SU-DHL-6 (cell line): Measurements from ENCODE around the gene CEP128.

Experiments
- H2AFZ ChIP-seq: fragments of 200-600 bp; sonication (generic); 2 replicates; pipeline ENCODE4 v1.6.1; 2014; ENCODE audit warnings: low read depth, mild to moderate bottlenecking, moderate library complexity, mixed read lengths, antibody characterized with exemption, low read length; ENCODE audit not compliant: severe bottlenecking
- H3F3A ChIP-seq: fragments of 200-600 bp; shearing (Covaris generic); 2 replicates; pipeline ENCODE4 v1.6.0; 2016; ENCODE audit warnings: antibody characterized with exemption, mild to moderate bottlenecking; ENCODE audit not compliant: insufficient read depth
- H3K27ac ChIP-seq: fragments of 200-600 bp; sonication (generic); 2 replicates; pipeline ENCODE4 v1.5.1; 2016; ENCODE audit warnings: low read depth, mild to moderate bottlenecking, low read length, moderate library complexity, mixed read lengths
- H3K27me3 ChIP-seq: fragments of 200-600 bp; sonication (generic), shearing (Covaris generic); 2 replicates; pipeline ENCODE4 v1.6.0; 2014; ENCODE audit warnings: mild to moderate bottlenecking, low read length
- H3K36me3 ChIP-seq: fragments of 200-600 bp; sonication (generic); 2 replicates; pipeline ENCODE4 v1.6.1; 2014; ENCODE audit warnings: mild to moderate bottlenecking, low read length, mixed read lengths
- H3K4me2 ChIP-seq: fragments of 300-600, 200-600 bp; shearing (Covaris generic), sonication (generic); 2 replicates; pipeline ENCODE4 v1.6.0; 2014; ENCODE audit warnings: low read length, low read depth, mild to moderate bottlenecking; ENCODE audit not compliant: poor library complexity, severe bottlenecking
- H3K4me3 ChIP-seq: fragments of 200-600 bp; sonication (generic); 2 replicates; pipeline ENCODE4 v1.5.1; 2014; ENCODE audit warnings: antibody characterized with exemption, low read length, mild to moderate bottlenecking, mixed read lengths; ENCODE audit not compliant: insufficient read depth, poor library complexity, severe bottlenecking
- H3K79me2 ChIP-seq: fragments of 200-600 bp; sonication (generic); 2 replicates; pipeline ENCODE4 v1.6.1; 2014; ENCODE audit warnings: mild to moderate bottlenecking, low read length, moderate library complexity; ENCODE audit not compliant: insufficient read depth
- H3K9ac ChIP-seq: fragments of 200-600 bp; sonication (generic); 2 replicates; pipeline ENCODE4 v1.7.0; 2014; ENCODE audit warnings: mild to moderate bottlenecking, low read length
- H3K9me2 ChIP-seq: fragments of 200-600 bp; sonication (generic); replicated peaks from 2 replicates; pipeline ENCODE4 v1.6.1; 2014; ENCODE audit warnings: low read length; ENCODE audit not compliant: insufficient read depth
- H3K9me3 ChIP-seq: fragments of 200-600 bp; sonication (generic); 2 replicates; pipeline ENCODE4 v1.6.1; 2014; ENCODE audit warnings: low read length, mixed read lengths; ENCODE audit not compliant: insufficient read depth
- H4K20me1 ChIP-seq: fragments of 200-600 bp; sonication (generic); 2 replicates; pipeline ENCODE4 v1.6.1; 2014; ENCODE audit warnings: low read depth, mild to moderate bottlenecking, antibody characterized with exemption, low read length, moderate library complexity, mixed read lengths
- CTCF ChIP-seq: fragments of 200-600 bp; sonication (generic); IDR thresholded peaks from one replicate; pipeline ENCODE4 v1.5.1; 2017; ENCODE audit warnings: antibody characterized with exemption, mild to moderate bottlenecking, low read length, moderate library complexity; ENCODE audit not compliant: insufficient read depth, poor library complexity, severe bottlenecking
- EZH2phosphoT487 ChIP-seq: fragments of 200-600 bp; sonication (generic), shearing (Covaris generic); conservative IDR thresholded peaks from 2 replicates; pipeline ENCODE4 v1.6.1; 2018; ENCODE audit warnings: mild to moderate bottlenecking, antibody characterized with exemption, low read length, moderate library complexity, mixed read lengths

The CEP128 gene

DNA sequence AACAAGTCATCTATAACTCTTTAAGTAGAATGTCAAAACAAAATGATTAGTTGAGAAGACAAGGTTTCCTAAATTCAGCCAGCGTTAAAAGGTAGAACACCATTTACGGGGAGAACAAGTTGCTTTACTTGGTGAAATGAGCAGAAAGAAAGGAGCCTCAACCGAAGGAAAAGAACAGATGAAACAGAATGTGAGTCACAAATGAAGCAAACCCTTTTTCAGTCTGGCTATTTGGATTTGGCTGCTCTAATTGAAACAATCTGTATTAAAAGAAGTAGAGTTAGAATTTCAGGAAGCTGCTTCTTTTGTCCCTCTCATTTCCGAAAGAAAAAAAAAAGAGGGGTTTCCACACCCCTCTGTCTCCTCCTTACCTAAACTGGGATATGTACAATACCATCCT lies 34.6 kb downstream of the CEP128 start:
- H3K36me3 ChIP-seq = no peaks in the 10 kb centered on the region

GRCh38 chr14:80906336-80906735 lies 35.2 kb downstream of the CEP128 start:
- Histone ChIP-seq H3K9me2 (no peaks in the 10 kb centered on the region), H3K27me3 (no peaks in the 10 kb centered on the region), H3K9ac (no peak overlapping the region), H3F3A (no peaks in the 10 kb centered on the region), H3K4me3 (no peak overlapping the region), H3K9me3 (no peaks in the 10 kb centered on the region), H3K4me2 (no peak overlapping the region), H4K20me1 (no peaks in the 10 kb centered on the region), H3K27ac (no peak overlapping the region), H3K79me2 (no peaks in the 10 kb centered on the region), H3K36me3 (no peaks in the 10 kb centered on the region), H2AFZ (no peak overlapping the region)
- no peak for TF ChIP-seq CTCF

More for the DNA sequence above, 34.6 kb downstream of the CEP128 start:
- TF ChIP-seq CTCF (no peak), EZH2phosphoT487 (no peak)
- Histone ChIP-seq H3K4me2 (no peak overlapping the region), H4K20me1 (no peaks in the 10 kb centered on the region), H3K9me2 (no peaks in the 10 kb centered on the region), H3K4me3 (no peak overlapping the region), H2AFZ (no peak overlapping the region), H3K27me3 (no peaks in the 10 kb centered on the region), H3K27ac (no peak overlapping the region), H3F3A (no peaks in the 10 kb centered on the region), H3K9me3 (no peaks in the 10 kb centered on the region), H3K9ac (no peak overlapping the region), H3K79me2 (no peaks in the 10 kb centered on the region)

GRCh38 chr14:80902608-80903007 lies 38.9 kb downstream of the CEP128 start:
- Histone ChIP-seq H3K9me3 (no peaks in the 10 kb centered on the region), H2AFZ (no peak overlapping the region), H3K9ac (no peak overlapping the region), H3K27ac (no peak overlapping the region), H3K27me3 (no peaks in the 10 kb centered on the region), H3K9me2 (no peaks in the 10 kb centered on the region), H3F3A (no peaks in the 10 kb centered on the region), H3K4me3 (no peak overlapping the region), H4K20me1 (no peaks in the 10 kb centered on the region), H3K79me2 (no peaks in the 10 kb centered on the region), H3K36me3 (no peaks in the 10 kb centered on the region), H3K4me2 (no peak overlapping the region)
- TF ChIP-seq EZH2phosphoT487 (no peak), CTCF (no peak)

DNA sequence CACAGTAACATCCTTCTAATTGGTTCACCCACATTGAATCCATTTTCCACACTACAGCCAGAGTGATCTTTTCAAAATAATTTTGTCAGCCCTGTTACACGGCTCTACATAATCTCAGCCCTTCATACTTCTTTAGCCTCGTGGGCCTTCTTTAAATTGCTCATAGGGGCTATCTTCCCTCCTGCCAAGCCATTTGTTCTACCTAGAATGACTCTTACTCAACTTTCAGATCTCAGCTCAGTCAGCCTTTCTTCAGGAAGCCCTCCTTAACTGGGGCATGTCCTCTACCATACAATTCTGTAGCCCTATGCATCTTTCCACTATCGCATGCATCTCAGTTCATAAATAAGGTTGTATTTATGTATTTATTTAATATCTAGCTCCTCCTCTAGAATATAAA lies 39.7 kb downstream of the CEP128 start:
- no peaks in the 10 kb centered on the region for H3K36me3 ChIP-seq
- H3K4me2 ChIP-seq = no peak overlapping the region
- no peak overlapping the region for H2AFZ ChIP-seq
- H3K9ac ChIP-seq = no peak overlapping the region
- H3K79me2 ChIP-seq = no peaks in the 10 kb centered on the region
- H3F3A ChIP-seq = no peaks in the 10 kb centered on the region
- H3K4me3 ChIP-seq = no peak overlapping the region
- H3K27me3 ChIP-seq = no peaks in the 10 kb centered on the region
- TF ChIP-seq EZH2phosphoT487 (no peak), CTCF (no peak)
- H4K20me1 ChIP-seq = no peaks in the 10 kb centered on the region
- no peaks in the 10 kb centered on the region for H3K9me2 ChIP-seq
- H3K9me3 ChIP-seq = no peaks in the 10 kb centered on the region
- no peak overlapping the region for H3K27ac ChIP-seq
